ENCODE results near the gene UTS2B.

Gene UTS2B

DNA sequence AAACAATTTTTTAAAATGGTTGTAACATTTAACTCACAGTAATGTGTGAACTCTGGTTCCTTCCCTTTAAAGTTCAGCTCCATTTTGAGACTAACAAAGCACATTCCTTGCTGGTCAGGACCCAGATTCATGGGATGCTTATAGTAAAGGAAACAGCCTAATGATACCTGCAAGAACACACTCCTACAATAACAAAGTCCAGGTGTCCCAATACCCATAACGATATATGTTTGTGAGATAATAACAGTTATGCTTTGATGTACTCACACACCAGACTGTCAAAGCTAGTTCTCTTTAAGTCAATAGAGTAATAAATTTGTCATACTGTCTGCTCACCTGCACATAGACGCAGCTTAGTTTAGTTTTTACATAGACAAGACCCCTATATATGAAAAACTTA is 17.0 kb downstream of the UTS2B start:
- Histone ChIP-seq H3K27ac (ENCODE audit: low read length) (no peak overlapping the region), H3K4me2 (ENCODE audit: insufficient read depth, low read length) (no peak overlapping the region), H3K79me2 (ENCODE audit: insufficient read depth, low read length) (no peaks in the 10 kb centered on the region), H3K4me3 (ENCODE audit: low read depth in 1 of 2, low read length in 2 of 2) (no peak overlapping the region), H3K27me3 (ENCODE audit: insufficient read depth, low read length, poor library complexity) (no peaks in the 10 kb centered on the region), H3K4me1 (ENCODE audit: insufficient read depth, low read length) (no peaks in the 10 kb centered on the region), H4K20me1 (ENCODE audit: insufficient read depth, low read length) (no peaks in the 10 kb centered on the region), H3K36me3 (ENCODE audit: insufficient read depth, low read length) (no peaks in the 10 kb centered on the region), H3K9me3 (ENCODE audit: insufficient read depth, low read length, severe bottlenecking) (no peaks in the 10 kb centered on the region), H2AFZ (ENCODE audit: low read depth, low read length) (no peak overlapping the region), H3K9ac (ENCODE audit: low read depth, low read length) (no peak overlapping the region)
- DNase-seq: no peak
- no peak for ATAC-seq (ENCODE audit: insufficient read depth, low read depth)
- TF ChIP-seq EZH2 (IDR thresholded peaks at IDR 0.05; ENCODE audit: borderline replicate concordance, low read depth, low read length, severe bottlenecking): no peak
- TF ChIP-seq, protein P1, sequence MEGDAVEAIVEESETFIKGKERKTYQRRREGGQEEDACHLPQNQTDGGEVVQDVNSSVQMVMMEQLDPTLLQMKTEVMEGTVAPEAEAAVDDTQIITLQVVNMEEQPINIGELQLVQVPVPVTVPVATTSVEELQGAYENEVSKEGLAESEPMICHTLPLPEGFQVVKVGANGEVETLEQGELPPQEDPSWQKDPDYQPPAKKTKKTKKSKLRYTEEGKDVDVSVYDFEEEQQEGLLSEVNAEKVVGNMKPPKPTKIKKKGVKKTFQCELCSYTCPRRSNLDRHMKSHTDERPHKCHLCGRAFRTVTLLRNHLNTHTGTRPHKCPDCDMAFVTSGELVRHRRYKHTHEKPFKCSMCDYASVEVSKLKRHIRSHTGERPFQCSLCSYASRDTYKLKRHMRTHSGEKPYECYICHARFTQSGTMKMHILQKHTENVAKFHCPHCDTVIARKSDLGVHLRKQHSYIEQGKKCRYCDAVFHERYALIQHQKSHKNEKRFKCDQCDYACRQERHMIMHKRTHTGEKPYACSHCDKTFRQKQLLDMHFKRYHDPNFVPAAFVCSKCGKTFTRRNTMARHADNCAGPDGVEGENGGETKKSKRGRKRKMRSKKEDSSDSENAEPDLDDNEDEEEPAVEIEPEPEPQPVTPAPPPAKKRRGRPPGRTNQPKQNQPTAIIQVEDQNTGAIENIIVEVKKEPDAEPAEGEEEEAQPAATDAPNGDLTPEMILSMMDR (IDR thresholded peaks at IDR 0.05; ENCODE audit: borderline replicate concordance, extremely low read depth, low read length, poor library complexity, severe bottlenecking): no peak

DNA sequence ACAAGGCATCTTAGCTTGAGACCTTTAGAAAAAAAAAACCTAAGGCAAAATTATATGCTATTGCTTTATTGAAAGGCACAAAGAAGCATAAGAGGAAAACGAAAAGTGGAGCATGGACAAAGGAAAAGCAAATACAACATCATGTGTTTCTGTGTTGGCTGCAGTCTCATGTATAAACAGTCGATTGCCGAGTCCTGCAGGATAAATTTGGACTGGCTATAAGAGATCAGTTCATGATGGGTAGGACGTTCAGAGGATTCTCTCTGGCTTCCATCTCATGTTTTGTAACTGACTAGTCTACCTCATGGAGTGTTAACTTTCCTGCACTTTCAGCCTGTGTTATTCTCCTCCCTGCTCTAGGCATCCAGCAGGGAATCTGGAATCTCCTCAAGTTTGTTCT is 23.0 kb downstream of the UTS2B start:
- no peak for TF ChIP-seq EZH2 (IDR thresholded peaks at IDR 0.05; ENCODE audit: borderline replicate concordance, low read depth, low read length, severe bottlenecking)
- TF ChIP-seq, protein P1 (IDR thresholded peaks at IDR 0.05; ENCODE audit: borderline replicate concordance, extremely low read depth, low read length, poor library complexity, severe bottlenecking): no peak
- no peaks in the 10 kb centered on the region for H4K20me1 ChIP-seq (ENCODE audit: insufficient read depth, low read length)
- H3K4me3 ChIP-seq (ENCODE audit: low read depth in 1 of 2, low read length in 2 of 2): no peak overlapping the region

DNA sequence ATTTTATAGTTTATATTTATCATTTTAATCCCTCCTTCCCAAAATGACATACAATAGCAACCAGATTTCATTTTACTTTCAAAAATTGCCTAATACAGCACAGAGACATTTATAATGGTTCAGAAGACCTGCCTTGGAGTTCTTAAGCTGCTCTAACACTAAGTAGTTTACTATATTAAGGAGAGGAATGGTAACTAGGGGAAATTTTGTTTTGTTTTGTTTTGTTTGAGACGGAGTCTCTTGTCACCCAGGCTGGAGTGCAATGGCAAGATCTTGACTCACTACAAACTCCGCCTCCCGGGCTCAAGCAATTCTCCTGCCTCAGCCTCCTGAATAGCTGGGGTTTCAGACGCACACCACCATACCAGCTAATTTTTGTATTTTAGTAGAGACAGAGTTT is 23.9 kb downstream of the UTS2B start:
- Histone ChIP-seq H2AFZ (ENCODE audit: low read depth, low read length) (no peak overlapping the region), H3K27me3 (ENCODE audit: insufficient read depth, low read length, poor library complexity) (no peaks in the 10 kb centered on the region), H3K27ac (ENCODE audit: low read length) (no peak overlapping the region), H3K4me3 (ENCODE audit: low read depth in 1 of 2, low read length in 2 of 2) (no peak overlapping the region), H3K9me3 (ENCODE audit: insufficient read depth, low read length, severe bottlenecking) (no peaks in the 10 kb centered on the region), H3K4me2 (ENCODE audit: insufficient read depth, low read length) (no peak overlapping the region), H3K79me2 (ENCODE audit: insufficient read depth, low read length) (no peaks in the 10 kb centered on the region), H3K36me3 (ENCODE audit: insufficient read depth, low read length) (no peaks in the 10 kb centered on the region), H4K20me1 (ENCODE audit: insufficient read depth, low read length) (no peaks in the 10 kb centered on the region), H3K9ac (ENCODE audit: low read depth, low read length) (no peak overlapping the region), H3K4me1 (ENCODE audit: insufficient read depth, low read length) (no peaks in the 10 kb centered on the region)
- ATAC-seq (ENCODE audit: insufficient read depth, low read depth) (no peak), DNase-seq (no peak)
- TF ChIP-seq, protein P1 (IDR thresholded peaks at IDR 0.05; ENCODE audit: borderline replicate concordance, extremely low read depth, low read length, poor library complexity, severe bottlenecking): no peak

More for the DNA sequence above, 23.0 kb downstream of the UTS2B start:
- H3K27ac ChIP-seq (ENCODE audit: low read length): no peak overlapping the region
- no peak for ATAC-seq (ENCODE audit: insufficient read depth, low read depth)
- no peaks in the 10 kb centered on the region for H3K9me3 ChIP-seq (ENCODE audit: insufficient read depth, low read length, severe bottlenecking)
- H3K4me1 ChIP-seq (ENCODE audit: insufficient read depth, low read length): no peaks in the 10 kb centered on the region
- no peak overlapping the region for H2AFZ ChIP-seq (ENCODE audit: low read depth, low read length)
- no peaks in the 10 kb centered on the region for H3K79me2 ChIP-seq (ENCODE audit: insufficient read depth, low read length)
- H3K9ac ChIP-seq (ENCODE audit: low read depth, low read length): no peak overlapping the region
- no peak for DNase-seq
- no peak overlapping the region for H3K4me2 ChIP-seq (ENCODE audit: insufficient read depth, low read length)
- no peaks in the 10 kb centered on the region for H3K36me3 ChIP-seq (ENCODE audit: insufficient read depth, low read length)
- no peaks in the 10 kb centered on the region for H3K27me3 ChIP-seq (ENCODE audit: insufficient read depth, low read length, poor library complexity)

DNA sequence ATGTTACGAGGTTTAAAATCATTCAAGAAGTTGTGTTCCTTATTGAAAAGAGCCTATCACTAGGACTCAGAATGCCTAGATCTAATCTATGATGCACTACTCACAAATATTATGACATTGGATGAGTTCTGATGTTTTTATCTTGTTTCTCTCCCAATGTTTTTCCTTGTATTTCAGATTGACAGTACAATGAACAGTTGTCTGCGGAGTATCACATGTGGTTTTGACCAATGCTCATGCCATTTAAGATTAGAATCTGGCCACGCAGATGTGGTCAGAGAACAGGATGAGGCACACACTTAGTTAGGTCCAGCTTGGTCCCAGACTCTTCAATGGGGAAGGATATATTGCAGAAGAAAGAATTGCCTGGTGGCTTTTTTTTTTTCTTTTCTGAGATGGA is 26.7 kb downstream of the UTS2B start:
- Histone ChIP-seq H3K9me3 (ENCODE audit: insufficient read depth, low read length, severe bottlenecking) (no peaks in the 10 kb centered on the region), H3K4me2 (ENCODE audit: insufficient read depth, low read length) (no peak overlapping the region), H3K27me3 (ENCODE audit: insufficient read depth, low read length, poor library complexity) (no peaks in the 10 kb centered on the region), H2AFZ (ENCODE audit: low read depth, low read length) (no peak overlapping the region), H3K9ac (ENCODE audit: low read depth, low read length) (no peak overlapping the region), H3K4me3 (ENCODE audit: low read depth in 1 of 2, low read length in 2 of 2) (no peak overlapping the region), H4K20me1 (ENCODE audit: insufficient read depth, low read length) (no peaks in the 10 kb centered on the region), H3K27ac (ENCODE audit: low read length) (no peak overlapping the region), H3K4me1 (ENCODE audit: insufficient read depth, low read length) (no peaks in the 10 kb centered on the region), H3K36me3 (ENCODE audit: insufficient read depth, low read length) (no peaks in the 10 kb centered on the region), H3K79me2 (ENCODE audit: insufficient read depth, low read length) (no peaks in the 10 kb centered on the region)
- TF ChIP-seq, protein P1 (IDR thresholded peaks at IDR 0.05; ENCODE audit: borderline replicate concordance, extremely low read depth, low read length, poor library complexity, severe bottlenecking): no peak
- no peak for TF ChIP-seq EZH2 (IDR thresholded peaks at IDR 0.05; ENCODE audit: borderline replicate concordance, low read depth, low read length, severe bottlenecking)
- DNase-seq: no peak
- no peak for ATAC-seq (ENCODE audit: insufficient read depth, low read depth)

Measured in DND-41 (cell line).